ENCODE measurements around the gene MRPL49.
"Not testable (repeated sequence)": the region's sequence is repeated elsewhere in the genome, so short reads cannot be mapped to it uniquely, and the experiment has no call there.

Gene MRPL49

DNA sequence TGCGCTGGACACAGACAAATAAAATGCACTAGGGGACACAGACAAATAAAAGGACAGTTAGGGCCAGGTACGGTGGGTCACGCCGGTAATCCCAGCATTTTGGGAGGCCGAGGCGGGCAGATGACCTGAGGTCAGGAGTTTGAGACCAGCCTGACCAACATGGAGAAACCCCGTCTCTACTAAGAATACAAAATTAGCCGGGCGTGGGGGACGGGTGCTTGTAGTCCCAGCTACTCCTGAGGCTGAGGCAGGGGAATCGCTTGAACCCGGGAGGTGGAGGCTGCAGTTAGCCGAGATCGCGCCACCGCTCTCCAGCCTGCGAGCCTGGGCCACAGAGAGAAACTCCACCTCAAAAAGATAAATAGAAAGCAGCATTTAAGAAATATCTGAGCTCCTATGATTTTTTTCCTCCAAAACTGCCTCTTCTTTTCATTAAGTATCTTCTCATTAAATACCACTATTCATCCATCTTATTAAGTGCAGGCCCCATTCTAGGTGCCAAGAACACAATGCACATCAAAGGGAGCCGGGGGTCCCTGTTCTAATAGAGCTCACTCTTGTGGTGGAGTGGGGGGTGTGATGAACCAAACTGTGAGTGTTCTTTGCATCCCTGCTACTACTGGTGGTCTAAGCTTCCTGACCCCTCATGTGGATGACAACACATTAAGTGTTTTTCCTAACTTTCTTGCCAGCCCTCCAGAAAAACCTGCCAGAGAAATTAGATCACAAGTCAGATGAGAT lies 3.9 kb upstream of the MRPL49 start:
- peak overlapping the region; percentile 90; the same call in 1 of the 2 replicates for H3K4me3 ChIP-seq (ENCODE audit: low read depth, low read length)
- DNase-seq (ENCODE audit: low read depth), result no peak
- TF ChIP-seq, protein P1, sequence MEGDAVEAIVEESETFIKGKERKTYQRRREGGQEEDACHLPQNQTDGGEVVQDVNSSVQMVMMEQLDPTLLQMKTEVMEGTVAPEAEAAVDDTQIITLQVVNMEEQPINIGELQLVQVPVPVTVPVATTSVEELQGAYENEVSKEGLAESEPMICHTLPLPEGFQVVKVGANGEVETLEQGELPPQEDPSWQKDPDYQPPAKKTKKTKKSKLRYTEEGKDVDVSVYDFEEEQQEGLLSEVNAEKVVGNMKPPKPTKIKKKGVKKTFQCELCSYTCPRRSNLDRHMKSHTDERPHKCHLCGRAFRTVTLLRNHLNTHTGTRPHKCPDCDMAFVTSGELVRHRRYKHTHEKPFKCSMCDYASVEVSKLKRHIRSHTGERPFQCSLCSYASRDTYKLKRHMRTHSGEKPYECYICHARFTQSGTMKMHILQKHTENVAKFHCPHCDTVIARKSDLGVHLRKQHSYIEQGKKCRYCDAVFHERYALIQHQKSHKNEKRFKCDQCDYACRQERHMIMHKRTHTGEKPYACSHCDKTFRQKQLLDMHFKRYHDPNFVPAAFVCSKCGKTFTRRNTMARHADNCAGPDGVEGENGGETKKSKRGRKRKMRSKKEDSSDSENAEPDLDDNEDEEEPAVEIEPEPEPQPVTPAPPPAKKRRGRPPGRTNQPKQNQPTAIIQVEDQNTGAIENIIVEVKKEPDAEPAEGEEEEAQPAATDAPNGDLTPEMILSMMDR (IDR thresholded peaks at IDR 0.05; ENCODE audit: control insufficient read depth, extremely low read depth, insufficient read depth), result no peak

DNA sequence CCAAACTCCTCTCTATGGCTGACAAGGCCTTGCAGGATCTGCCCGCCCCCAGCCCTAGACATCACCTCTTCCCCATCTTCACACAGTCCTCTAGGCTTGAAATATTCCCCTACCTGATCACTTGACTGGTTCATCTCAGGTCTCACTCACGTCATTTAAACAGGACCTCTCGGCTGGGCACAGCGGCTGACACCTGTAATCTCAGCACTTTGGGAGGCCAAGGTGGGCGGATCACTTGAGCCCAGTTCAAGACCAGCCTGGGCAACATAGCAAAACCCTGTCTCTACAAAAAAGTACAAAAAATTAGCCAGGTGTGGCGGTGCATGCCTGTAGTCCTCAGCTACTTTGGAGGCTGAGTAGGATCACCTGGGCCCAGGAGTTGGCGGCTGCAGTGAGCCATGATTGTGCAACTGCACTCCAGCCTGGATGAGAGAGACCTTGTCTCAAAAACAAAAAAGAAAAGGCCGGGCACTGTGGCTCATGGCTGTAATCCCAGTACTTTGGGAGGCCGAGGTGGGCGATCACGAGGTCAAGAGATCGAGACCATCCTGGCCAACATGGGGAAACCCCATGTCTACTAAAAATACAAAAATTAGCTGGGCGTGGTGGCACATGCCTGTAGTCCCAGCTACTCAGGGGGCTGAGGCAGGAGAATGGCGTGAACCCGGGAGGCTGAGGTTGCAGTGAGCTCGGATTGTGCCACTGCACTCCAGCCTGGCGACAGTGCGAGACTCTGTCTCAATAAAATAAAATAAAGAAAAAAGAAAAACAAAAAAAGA lies 3.0 kb upstream of the MRPL49 start:
- H3K4me3 ChIP-seq (ENCODE audit: low read depth, low read length); DNase-seq (ENCODE audit: low read depth): not testable (repeated sequence)

DNA sequence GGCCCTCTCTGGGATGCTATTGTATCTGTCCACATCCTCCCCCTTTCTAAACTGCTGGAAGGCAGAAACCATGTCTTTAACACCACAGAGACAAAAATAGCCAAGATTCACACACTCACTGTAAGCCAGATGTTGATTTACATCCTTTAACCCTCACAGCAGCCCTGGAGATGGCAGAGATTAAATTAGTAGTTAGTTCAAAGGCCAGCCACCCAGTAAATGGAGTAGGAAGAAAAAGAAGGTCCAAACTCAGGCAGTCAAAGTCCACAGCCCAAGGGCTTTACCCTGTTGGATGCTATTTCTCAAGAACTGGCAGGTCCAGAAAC lies 2.5 kb upstream of the MRPL49 start:
- DNase-seq (ENCODE audit: low read depth), result no peak
- H3K4me3 ChIP-seq (ENCODE audit: low read depth, low read length), result no peak overlapping the region
- TF ChIP-seq, protein P1 (IDR thresholded peaks at IDR 0.05; ENCODE audit: control insufficient read depth, extremely low read depth, insufficient read depth), result no peak

DNA sequence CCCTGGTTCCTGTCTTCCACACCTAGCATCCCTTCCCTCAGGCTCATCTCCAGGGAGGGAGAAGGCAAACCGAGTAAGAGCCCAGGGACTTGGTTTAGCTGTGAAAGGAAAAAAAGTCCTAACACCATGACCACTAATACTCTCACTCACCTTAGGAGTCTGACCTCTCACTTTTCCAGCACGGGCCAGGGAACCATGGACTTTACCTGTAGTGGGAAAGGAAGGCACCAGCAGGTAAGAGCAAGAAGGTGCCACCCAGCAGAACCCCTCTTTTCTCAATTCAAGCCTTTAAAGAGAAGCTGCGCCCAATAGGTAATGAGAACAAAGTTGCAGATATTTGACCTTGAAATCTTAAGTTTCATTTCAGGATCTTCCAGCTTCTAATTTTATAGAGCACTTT lies 1.3 kb upstream of the MRPL49 start:
- TF ChIP-seq, protein P1 (IDR thresholded peaks at IDR 0.05; ENCODE audit: control insufficient read depth, extremely low read depth, insufficient read depth), result no peak
- H3K4me3 ChIP-seq (ENCODE audit: low read depth, low read length), result peak overlapping the region; percentile 99
- no peak for DNase-seq (ENCODE audit: low read depth)

DNA sequence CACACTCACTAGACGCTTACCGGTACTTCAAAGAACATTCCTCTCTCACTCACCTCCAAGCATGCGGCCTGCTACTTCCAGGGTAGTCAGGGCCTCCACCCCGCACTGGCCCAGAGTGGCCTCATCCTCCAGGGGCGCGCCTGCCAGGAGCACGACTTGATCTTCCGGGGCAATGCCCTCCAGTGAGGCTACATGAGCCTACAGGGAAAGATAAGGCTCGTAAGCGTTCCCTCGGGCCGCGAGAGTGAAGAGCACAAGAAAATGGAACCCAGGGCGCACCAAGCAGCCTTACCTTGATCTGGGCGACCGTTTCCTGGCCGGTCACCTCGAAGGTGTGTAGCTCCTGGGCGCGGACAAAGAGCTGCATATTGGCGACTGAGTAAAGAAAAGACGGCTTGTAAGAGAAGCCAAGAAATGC lies 665 bp upstream of the MRPL49 start:
- no peak for DNase-seq (ENCODE audit: low read depth)

DNA sequence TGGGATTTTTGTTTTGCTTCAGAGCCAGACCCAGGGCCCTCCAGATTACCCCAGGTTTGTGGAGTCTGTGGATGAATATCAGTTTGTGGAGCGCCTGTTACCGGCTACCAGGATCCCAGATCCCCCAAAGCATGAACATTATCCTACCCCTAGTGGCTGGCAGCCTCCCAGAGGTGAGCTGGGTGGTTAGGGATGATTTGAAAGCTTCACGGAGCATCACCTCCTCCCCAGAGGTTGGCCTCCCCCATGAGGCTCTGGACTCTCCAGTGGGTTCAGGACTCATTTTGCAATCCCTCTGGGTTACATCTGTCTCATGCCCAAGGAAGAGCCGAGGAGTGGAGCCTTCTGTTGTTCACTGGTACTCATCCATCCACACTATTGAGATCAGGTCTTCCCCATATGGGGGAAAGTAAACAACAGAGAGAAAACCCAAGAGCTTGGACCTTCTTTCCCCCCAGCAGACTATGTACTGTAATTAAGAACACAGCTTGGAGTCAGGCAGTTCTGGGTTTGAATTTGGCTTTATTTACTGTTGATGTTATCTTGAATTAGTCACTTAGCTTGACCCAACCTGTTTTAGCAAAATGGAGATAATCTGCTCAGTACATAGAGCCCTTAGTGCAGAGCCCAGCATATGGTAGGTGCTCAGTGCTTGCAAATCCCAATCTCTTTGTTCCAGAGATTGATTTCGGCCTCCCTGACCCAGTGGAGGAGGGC lies 2.5 kb downstream of the MRPL49 start:
- TF ChIP-seq, protein P1 (IDR thresholded peaks at IDR 0.05; ENCODE audit: control insufficient read depth, extremely low read depth, insufficient read depth), result no peak
- no peak overlapping the region for H3K4me3 ChIP-seq (ENCODE audit: low read depth, low read length)
- no peak for DNase-seq (ENCODE audit: low read depth)

More for the DNA sequence above, 665 bp upstream of the MRPL49 start:
- peak overlapping the region; percentile 99 for H3K4me3 ChIP-seq (ENCODE audit: low read depth, low read length)
- TF ChIP-seq, protein P1 (IDR thresholded peaks at IDR 0.05; ENCODE audit: control insufficient read depth, extremely low read depth, insufficient read depth), result no peak

All from LNCaP clone FGC (cell line).